Measurements from ENCODE around the gene AHCTF1.

- TF ChIP-seq POLR2A (conservative IDR thresholded peaks at IDR 0.05) (no peak), ETV6 (IDR thresholded peaks at IDR 0.05; ENCODE audit: borderline replicate concordance in 1 of 2, low read depth in 2 of 2, low read length in 1 of 2) (no peak), ETV6 (CRISPR knock-in tag; IDR thresholded peaks at IDR 0.05; ENCODE audit: borderline replicate concordance) (no peak), ATF6 (CRISPR knock-in tag; IDR thresholded peaks at IDR 0.05) (no peak)
Observed at GRCh38 chr1:246978281-246978680, 46.5 kb upstream of the AHCTF1 start.

All from K562 (cell line).